ENCODE data around the gene SLC12A7.
A peak's percentile ranks its signal among the peaks of the same experiment; 100 is the strongest.

SLC12A7 gene

DNA sequence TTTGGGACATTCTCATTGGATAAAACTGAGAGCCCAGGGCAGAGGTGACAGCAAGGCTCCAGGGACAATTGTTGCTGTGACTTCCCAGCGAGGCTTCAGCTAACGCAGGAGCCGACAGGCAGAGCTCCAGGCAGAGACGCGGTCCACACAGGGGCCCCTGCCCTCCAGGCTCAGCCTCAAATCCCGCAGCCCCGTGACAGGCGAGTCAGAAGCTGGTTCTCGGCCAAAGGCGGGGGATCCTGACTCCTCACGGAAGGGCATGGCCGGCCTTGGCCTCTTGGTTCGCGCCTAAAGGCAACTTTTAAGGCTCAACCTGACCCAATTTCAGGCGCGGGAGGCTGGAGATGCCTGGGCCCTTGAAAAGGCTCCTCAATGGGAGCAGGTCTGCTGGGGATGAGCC lies 21.3 kb downstream of the SLC12A7 start:
- peak overlapping the region in 1 of 5 donors; percentile 30 for H3K9ac ChIP-seq (ENCODE audit: low read length in 5 of 5)
- no peaks in the 10 kb centered on the region for H3K9me3 ChIP-seq (ENCODE audit: control insufficient read depth in 5 of 5, low read length in 5 of 5)
- H3K27me3 ChIP-seq (ENCODE audit: control insufficient read depth in 5 of 5, insufficient read depth in 4 of 5, low read length in 5 of 5), result no peaks in the 10 kb centered on the region
- H3K36me3 ChIP-seq (ENCODE audit: control insufficient read depth in 5 of 5, insufficient read depth in 5 of 5, low read length in 5 of 5), result peaks cover 0 to 89% (median 66%) of the 10 kb centered on the region in 5 donors
- H3K4me1 ChIP-seq (ENCODE audit: control insufficient read depth in 5 of 5, insufficient read depth in 5 of 5, low read length in 5 of 5), result peaks cover 2 to 30% (median 8%) of the 10 kb centered on the region in 5 donors
- H3K4me3 ChIP-seq (ENCODE audit: low read depth in 1 of 5, low read length in 5 of 5), result no peak overlapping the region
- H3K27ac ChIP-seq (ENCODE audit: low read depth, low read length), result no peak overlapping the region

DNA sequence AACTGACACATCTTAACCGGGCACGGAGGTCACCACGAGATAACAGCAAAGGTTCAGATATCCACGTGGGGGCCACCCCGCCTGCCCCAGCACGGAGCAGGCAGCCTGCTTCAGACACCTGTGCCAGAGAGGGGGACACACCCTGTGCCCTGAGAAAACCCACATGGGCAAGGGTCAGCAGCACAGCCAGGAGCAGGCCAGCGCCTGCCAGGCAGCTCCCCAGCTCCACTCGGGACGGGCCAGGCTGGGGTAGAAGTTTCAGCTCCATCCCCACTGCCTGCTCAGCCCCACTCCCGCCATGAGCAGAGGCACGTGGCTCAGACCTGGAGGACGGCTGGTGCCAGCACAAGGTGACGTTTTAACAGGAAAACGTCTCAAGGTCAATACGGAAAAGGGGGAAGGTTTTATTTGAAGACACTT lies 22.2 kb downstream of the SLC12A7 start:
- Histone ChIP-seq H3K4me1 (ENCODE audit: control insufficient read depth in 5 of 5, insufficient read depth in 5 of 5, low read length in 5 of 5) (peaks cover 2 to 30% (median 8%) of the 10 kb centered on the region in 5 donors), H3K36me3 (ENCODE audit: control insufficient read depth in 5 of 5, insufficient read depth in 5 of 5, low read length in 5 of 5) (peaks cover 0 to 92% (median 70%) of the 10 kb centered on the region in 5 donors), H3K9me3 (ENCODE audit: control insufficient read depth in 5 of 5, low read length in 5 of 5) (no peaks in the 10 kb centered on the region), H3K27me3 (ENCODE audit: control insufficient read depth in 5 of 5, insufficient read depth in 4 of 5, low read length in 5 of 5) (no peaks in the 10 kb centered on the region), H3K4me3 (ENCODE audit: low read depth in 1 of 5, low read length in 5 of 5) (no peak overlapping the region), H3K9ac (ENCODE audit: low read length in 5 of 5) (no peak overlapping the region), H3K27ac (ENCODE audit: low read depth, low read length) (no peak overlapping the region)

DNA sequence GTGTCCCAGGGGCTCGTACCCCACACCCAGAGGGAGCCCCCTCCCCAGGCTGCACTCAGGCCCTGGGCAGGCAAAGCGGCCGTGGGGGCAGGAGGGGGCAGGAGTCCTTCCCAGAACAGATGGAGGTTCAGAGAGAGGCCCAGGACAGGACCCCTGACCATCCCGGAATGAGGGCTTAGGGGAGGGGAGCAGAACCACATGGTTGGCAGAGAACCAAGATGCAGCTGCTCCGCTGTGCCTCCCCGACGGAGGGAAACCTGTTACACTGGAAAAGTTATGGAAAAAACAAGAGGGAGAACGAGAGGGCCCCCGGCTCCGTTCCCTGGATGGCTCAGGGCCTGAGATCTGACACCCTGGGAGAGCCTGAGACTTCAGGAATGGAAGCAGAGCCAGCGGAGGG lies 22.7 kb downstream of the SLC12A7 start:
- no peak overlapping the region for H3K27ac ChIP-seq (ENCODE audit: low read depth, low read length)

DNA sequence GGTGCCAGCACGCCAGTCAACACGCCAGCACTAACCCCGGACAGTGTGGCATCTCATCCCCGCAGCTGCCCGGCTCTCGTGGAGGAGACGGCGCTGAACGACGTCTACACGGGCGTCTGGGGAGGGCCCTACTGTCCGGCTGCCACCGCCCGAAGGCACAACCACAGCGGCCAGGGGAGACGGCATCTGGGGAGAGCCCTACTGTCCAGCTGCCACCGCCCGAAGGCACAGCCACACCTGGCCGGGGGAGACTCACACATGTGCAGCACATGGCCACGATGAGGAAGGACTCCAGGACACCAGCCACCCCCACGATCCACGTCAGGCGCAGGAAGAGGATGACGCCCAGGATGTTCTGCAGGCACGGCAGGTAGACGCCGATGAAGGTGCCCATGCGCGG lies 23.1 kb downstream of the SLC12A7 start:
- H3K9me3 ChIP-seq (ENCODE audit: control insufficient read depth in 5 of 5, low read length in 5 of 5), result no peaks in the 10 kb centered on the region
- no peak overlapping the region for H3K27ac ChIP-seq (ENCODE audit: low read depth, low read length)
- peaks cover 2 to 30% (median 8%) of the 10 kb centered on the region in 5 donors for H3K4me1 ChIP-seq (ENCODE audit: control insufficient read depth in 5 of 5, insufficient read depth in 5 of 5, low read length in 5 of 5)
- H3K36me3 ChIP-seq (ENCODE audit: control insufficient read depth in 5 of 5, insufficient read depth in 5 of 5, low read length in 5 of 5), result peaks cover 0 to 94% (median 74%) of the 10 kb centered on the region in 5 donors
- no peak overlapping the region for H3K4me3 ChIP-seq (ENCODE audit: low read depth in 1 of 5, low read length in 5 of 5)
- no peak overlapping the region for H3K9ac ChIP-seq (ENCODE audit: low read length in 5 of 5)
- H3K27me3 ChIP-seq (ENCODE audit: control insufficient read depth in 5 of 5, insufficient read depth in 4 of 5, low read length in 5 of 5), result no peaks in the 10 kb centered on the region

More for the DNA sequence above, 22.7 kb downstream of the SLC12A7 start:
- Histone ChIP-seq H3K27me3 (ENCODE audit: control insufficient read depth in 5 of 5, insufficient read depth in 4 of 5, low read length in 5 of 5) (no peaks in the 10 kb centered on the region), H3K4me3 (ENCODE audit: low read depth in 1 of 5, low read length in 5 of 5) (no peak overlapping the region), H3K36me3 (ENCODE audit: control insufficient read depth in 5 of 5, insufficient read depth in 5 of 5, low read length in 5 of 5) (peaks cover 0 to 93% (median 73%) of the 10 kb centered on the region in 5 donors), H3K9ac (ENCODE audit: low read length in 5 of 5) (no peak overlapping the region), H3K9me3 (ENCODE audit: control insufficient read depth in 5 of 5, low read length in 5 of 5) (no peaks in the 10 kb centered on the region), H3K4me1 (ENCODE audit: control insufficient read depth in 5 of 5, insufficient read depth in 5 of 5, low read length in 5 of 5) (peaks cover 2 to 30% (median 8%) of the 10 kb centered on the region in 5 donors)

DNA sequence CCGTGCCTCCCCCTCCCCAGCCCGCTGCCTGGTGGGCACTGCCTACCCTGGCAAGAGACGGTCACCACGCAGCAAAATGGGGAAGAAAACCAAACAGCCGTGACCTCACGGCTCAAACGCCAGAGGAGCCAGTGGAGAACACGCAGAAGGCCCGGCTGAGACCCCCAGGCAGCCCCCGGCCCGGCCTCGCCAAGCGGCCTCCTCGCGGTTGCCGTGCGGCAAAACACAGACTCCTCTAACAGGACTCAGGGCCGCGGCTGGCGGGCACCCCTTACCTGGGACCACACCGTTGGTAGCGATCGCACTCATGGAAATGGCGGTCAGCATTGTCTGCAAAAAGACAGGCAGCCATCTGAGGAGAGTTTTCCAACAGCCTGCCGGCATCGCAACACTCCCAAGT lies 23.8 kb downstream of the SLC12A7 start:
- H3K4me3 ChIP-seq (ENCODE audit: low read depth in 1 of 5, low read length in 5 of 5), result no peak overlapping the region
- no peaks in the 10 kb centered on the region for H3K27me3 ChIP-seq (ENCODE audit: control insufficient read depth in 5 of 5, insufficient read depth in 4 of 5, low read length in 5 of 5)
- no peak overlapping the region for H3K27ac ChIP-seq (ENCODE audit: low read depth, low read length)
- H3K36me3 ChIP-seq (ENCODE audit: control insufficient read depth in 5 of 5, insufficient read depth in 5 of 5, low read length in 5 of 5), result peaks cover 0 to 94% (median 74%) of the 10 kb centered on the region in 5 donors
- peaks cover 2 to 28% (median 8%) of the 10 kb centered on the region in 5 donors for H3K4me1 ChIP-seq (ENCODE audit: control insufficient read depth in 5 of 5, insufficient read depth in 5 of 5, low read length in 5 of 5)
- no peaks in the 10 kb centered on the region for H3K9me3 ChIP-seq (ENCODE audit: control insufficient read depth in 5 of 5, low read length in 5 of 5)
- H3K9ac ChIP-seq (ENCODE audit: low read length in 5 of 5), result no peak overlapping the region

DNA sequence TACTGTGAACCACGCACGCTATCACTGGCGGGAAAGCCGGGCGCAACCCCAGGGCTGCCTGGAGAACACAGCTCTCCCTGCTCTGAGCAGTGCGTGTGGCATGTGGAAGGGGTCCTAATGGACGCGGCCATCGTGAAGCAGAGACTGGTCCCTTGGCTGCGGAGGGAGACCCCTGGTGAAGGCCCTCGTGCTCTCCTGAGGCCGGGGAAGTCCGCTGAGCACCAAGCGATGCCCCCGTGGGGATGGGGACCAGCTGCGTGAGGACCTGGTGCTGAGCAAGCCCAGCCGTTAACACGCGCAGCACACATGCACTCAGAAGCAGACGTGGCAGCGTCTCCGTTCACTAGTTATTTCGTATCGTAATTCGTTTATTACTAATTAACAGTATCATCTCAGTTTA lies 24.4 kb downstream of the SLC12A7 start:
- Histone ChIP-seq H3K4me3 (ENCODE audit: low read depth in 1 of 5, low read length in 5 of 5) (no peak overlapping the region), H3K36me3 (ENCODE audit: control insufficient read depth in 5 of 5, insufficient read depth in 5 of 5, low read length in 5 of 5) (peaks cover 0 to 92% (median 70%) of the 10 kb centered on the region in 5 donors), H3K9ac (ENCODE audit: low read length in 5 of 5) (no peak overlapping the region), H3K27me3 (ENCODE audit: control insufficient read depth in 5 of 5, insufficient read depth in 4 of 5, low read length in 5 of 5) (no peaks in the 10 kb centered on the region), H3K4me1 (ENCODE audit: control insufficient read depth in 5 of 5, insufficient read depth in 5 of 5, low read length in 5 of 5) (peaks cover 2 to 27% (median 8%) of the 10 kb centered on the region in 5 donors), H3K27ac (ENCODE audit: low read depth, low read length) (no peak overlapping the region), H3K9me3 (ENCODE audit: control insufficient read depth in 5 of 5, low read length in 5 of 5) (no peaks in the 10 kb centered on the region)

DNA sequence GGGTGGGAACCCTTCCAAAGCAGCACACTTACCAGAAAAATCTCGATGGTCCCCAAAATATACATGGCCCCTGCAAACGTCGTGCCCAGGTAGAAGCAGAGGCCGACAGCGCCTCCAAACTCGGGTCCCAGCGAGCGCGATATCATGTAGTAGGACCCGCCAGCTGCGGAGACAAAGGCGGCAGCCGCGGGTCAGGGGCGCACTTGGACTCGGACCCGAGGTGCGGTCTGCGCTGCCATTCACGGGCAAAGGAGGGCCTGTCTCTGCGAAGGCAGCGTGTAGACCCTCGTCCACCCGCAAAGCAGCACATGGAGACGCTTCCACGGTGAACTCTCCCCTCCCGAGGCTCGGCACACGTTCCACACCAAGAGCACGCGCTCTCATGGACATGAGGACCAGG lies 25.0 kb downstream of the SLC12A7 start:
- no peak overlapping the region for H3K27ac ChIP-seq (ENCODE audit: low read depth, low read length)
- peaks cover 0 to 86% (median 69%) of the 10 kb centered on the region in 5 donors for H3K36me3 ChIP-seq (ENCODE audit: control insufficient read depth in 5 of 5, insufficient read depth in 5 of 5, low read length in 5 of 5)
- peaks cover 2 to 23% (median 8%) of the 10 kb centered on the region in 5 donors for H3K4me1 ChIP-seq (ENCODE audit: control insufficient read depth in 5 of 5, insufficient read depth in 5 of 5, low read length in 5 of 5)
- no peak overlapping the region for H3K9ac ChIP-seq (ENCODE audit: low read length in 5 of 5)
- H3K9me3 ChIP-seq (ENCODE audit: control insufficient read depth in 5 of 5, low read length in 5 of 5), result no peaks in the 10 kb centered on the region
- H3K4me3 ChIP-seq (ENCODE audit: low read depth in 1 of 5, low read length in 5 of 5), result no peak overlapping the region
- no peaks in the 10 kb centered on the region for H3K27me3 ChIP-seq (ENCODE audit: control insufficient read depth in 5 of 5, insufficient read depth in 4 of 5, low read length in 5 of 5)

DNA sequence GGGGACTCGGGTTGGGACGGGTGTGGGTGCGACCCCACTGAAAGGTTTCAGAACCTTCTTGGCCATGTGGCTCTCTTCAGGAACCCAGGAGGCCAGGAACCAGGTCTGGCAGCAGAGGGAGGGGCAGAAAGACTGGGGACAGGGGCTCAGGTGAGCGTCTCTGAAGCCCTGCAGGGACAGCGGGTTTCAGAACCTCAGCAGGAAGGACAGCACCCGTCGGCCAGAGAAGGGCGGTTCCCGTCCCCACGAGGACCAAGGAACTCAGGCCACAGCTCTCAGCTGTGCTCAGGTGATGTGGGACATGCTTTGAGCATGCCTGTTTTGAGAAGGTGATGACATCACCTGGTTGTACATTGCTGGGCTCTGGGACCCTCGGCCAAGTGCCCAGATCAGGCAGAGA lies 25.7 kb downstream of the SLC12A7 start:
- no peak overlapping the region for H3K4me3 ChIP-seq (ENCODE audit: low read depth in 1 of 5, low read length in 5 of 5)
- H3K27ac ChIP-seq (ENCODE audit: low read depth, low read length), result no peak overlapping the region
- H3K9me3 ChIP-seq (ENCODE audit: control insufficient read depth in 5 of 5, low read length in 5 of 5), result no peaks in the 10 kb centered on the region
- H3K9ac ChIP-seq (ENCODE audit: low read length in 5 of 5), result no peak overlapping the region
- H3K27me3 ChIP-seq (ENCODE audit: control insufficient read depth in 5 of 5, insufficient read depth in 4 of 5, low read length in 5 of 5), result no peaks in the 10 kb centered on the region
- peaks cover 2 to 16% (median 8%) of the 10 kb centered on the region in 5 donors for H3K4me1 ChIP-seq (ENCODE audit: control insufficient read depth in 5 of 5, insufficient read depth in 5 of 5, low read length in 5 of 5)
- H3K36me3 ChIP-seq (ENCODE audit: control insufficient read depth in 5 of 5, insufficient read depth in 5 of 5, low read length in 5 of 5), result peaks cover 0 to 86% (median 70%) of the 10 kb centered on the region in 5 donors

DNA sequence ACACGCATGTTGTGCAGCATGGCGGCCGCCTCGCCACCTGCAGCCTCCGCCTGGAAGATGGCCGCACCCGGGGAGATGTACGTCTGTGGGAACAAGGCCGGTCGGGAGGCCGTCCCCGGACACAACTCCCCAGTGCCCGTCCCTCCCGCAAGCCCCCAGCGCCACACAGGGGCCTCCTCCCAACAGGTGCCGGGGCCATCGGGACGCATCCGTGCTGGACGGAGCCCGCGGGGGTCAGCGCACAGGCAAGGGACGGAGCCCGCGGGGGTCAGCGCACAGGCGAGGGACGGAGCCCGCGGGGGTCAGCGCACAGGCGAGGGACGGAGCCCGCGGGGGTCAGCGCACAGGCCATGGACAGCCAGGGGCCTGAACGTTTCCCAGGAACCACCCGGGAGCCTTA lies 26.5 kb downstream of the SLC12A7 start:
- no peak overlapping the region for H3K4me3 ChIP-seq (ENCODE audit: low read depth in 1 of 5, low read length in 5 of 5)
- no peaks in the 10 kb centered on the region for H3K27me3 ChIP-seq (ENCODE audit: control insufficient read depth in 5 of 5, insufficient read depth in 4 of 5, low read length in 5 of 5)
- peaks cover under 1 to 9% (median 2%) of the 10 kb centered on the region in 5 donors for H3K4me1 ChIP-seq (ENCODE audit: control insufficient read depth in 5 of 5, insufficient read depth in 5 of 5, low read length in 5 of 5)
- no peak overlapping the region for H3K9ac ChIP-seq (ENCODE audit: low read length in 5 of 5)
- H3K36me3 ChIP-seq (ENCODE audit: control insufficient read depth in 5 of 5, insufficient read depth in 5 of 5, low read length in 5 of 5), result peaks cover 0 to 87% (median 71%) of the 10 kb centered on the region in 5 donors
- no peak overlapping the region for H3K27ac ChIP-seq (ENCODE audit: low read depth, low read length)
- H3K9me3 ChIP-seq (ENCODE audit: control insufficient read depth in 5 of 5, low read length in 5 of 5), result no peaks in the 10 kb centered on the region

DNA sequence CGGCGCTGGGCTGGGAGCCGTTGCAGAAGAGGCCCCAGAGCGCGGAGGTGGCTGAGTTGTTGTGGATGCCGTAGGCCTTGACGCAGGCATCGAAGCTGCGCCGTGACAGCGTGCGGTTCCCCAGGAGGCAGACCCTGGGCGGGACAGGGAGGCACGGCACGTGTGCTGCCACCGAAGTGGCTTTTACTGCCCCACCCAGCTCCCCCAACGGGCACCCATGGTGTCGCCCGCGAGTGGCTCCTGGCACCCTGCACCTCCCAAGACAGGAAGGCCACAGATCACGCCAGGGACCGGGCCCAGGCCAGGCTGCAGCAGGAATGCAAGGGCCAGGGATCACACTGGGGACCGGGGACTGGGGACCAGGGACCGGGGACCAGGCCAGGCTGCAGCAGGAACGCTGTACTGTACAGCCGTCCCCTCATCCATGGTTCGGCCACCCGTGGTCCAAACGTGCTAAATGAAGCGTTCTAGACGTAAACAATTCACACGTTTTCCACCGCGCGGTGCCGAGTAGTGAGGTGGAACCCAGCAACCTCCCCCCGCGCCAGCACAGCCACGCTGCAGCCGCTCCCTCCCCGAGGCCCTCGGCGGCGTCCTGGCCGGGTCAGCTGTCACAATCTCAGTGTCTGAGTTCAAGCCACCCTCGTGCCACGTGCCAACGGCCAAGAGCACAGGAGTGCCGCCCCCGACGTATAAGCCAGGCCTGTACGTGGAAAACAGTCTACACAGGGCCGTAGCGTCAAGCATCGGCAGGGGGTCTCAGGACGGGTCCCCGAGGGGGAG lies 27.8 kb downstream of the SLC12A7 start:
- no peak overlapping the region for H3K27ac ChIP-seq (ENCODE audit: low read depth, low read length)
- peaks cover 0 to 89% (median 80%) of the 10 kb centered on the region in 5 donors for H3K36me3 ChIP-seq (ENCODE audit: control insufficient read depth in 5 of 5, insufficient read depth in 5 of 5, low read length in 5 of 5)
- no peak overlapping the region for H3K9ac ChIP-seq (ENCODE audit: low read length in 5 of 5)
- no peaks in the 10 kb centered on the region for H3K27me3 ChIP-seq (ENCODE audit: control insufficient read depth in 5 of 5, insufficient read depth in 4 of 5, low read length in 5 of 5)
- H3K4me3 ChIP-seq (ENCODE audit: low read depth in 1 of 5, low read length in 5 of 5), result no peak overlapping the region
- H3K9me3 ChIP-seq (ENCODE audit: control insufficient read depth in 5 of 5, low read length in 5 of 5), result no peaks in the 10 kb centered on the region
- H3K4me1 ChIP-seq (ENCODE audit: control insufficient read depth in 5 of 5, insufficient read depth in 5 of 5, low read length in 5 of 5), result no peaks in the 10 kb centered on the region

Data from subcutaneous abdominal adipose tissue (tissue), 5 donors.